H1 (cell line): ENCODE measurements around the gene GAS7. TPM values are rescaled to one million over a fixed set of nuclear protein-coding genes. Genes with fewer than 3 reads are reported as not detected.

Experiments
- CBX5 ChIP-seq: fragments of 300-800, 300-1000 bp; sonication (generic); IDR thresholded peaks from 2 replicates; pipeline ENCODE4 v1.7.1; 2016; ENCODE audit warnings: antibody characterized with exemption, low read length, low read depth
- CHD7 ChIP-seq: fragments of 300-600 bp; sonication (generic); IDR thresholded peaks from 2 replicates; pipeline ENCODE4 v1.7.1; 2012; ENCODE audit warnings: low read length, moderate library complexity, mild to moderate bottlenecking, inconsistent platforms; ENCODE audit not compliant: insufficient replicate concordance
- EP300 ChIP-seq, 2 experiments: IDR thresholded peaks; 1 replicate in 1 of 2; 2 replicates in 1 of 2; pipeline ENCODE4 v1.6.1; 2011 to 2012; ENCODE audit warnings: low read depth in 2 of 2, low read length in 2 of 2, mild to moderate bottlenecking in 2 of 2, borderline replicate concordance in 1 of 2, inconsistent platforms in 1 of 2, moderate library complexity in 1 of 2
- JUND ChIP-seq: IDR thresholded peaks from 2 replicates; pipeline ENCODE4 v1.6.1; 2011; ENCODE audit warnings: mild to moderate bottlenecking, improper control_type of control experiment, low read length
- KDM1A ChIP-seq: fragments of 200-600, 300-600 bp; sonication (generic); IDR thresholded peaks from 2 replicates; pipeline ENCODE4 v1.7.1; 2016; ENCODE audit warnings: mild to moderate bottlenecking, low read length, borderline replicate concordance
- POU5F1 ChIP-seq: IDR thresholded peaks from 2 replicates; pipeline ENCODE4 v1.6.1; 2011; ENCODE audit warnings: low read depth, mild to moderate bottlenecking, low read length, moderate library complexity
- SAP30 ChIP-seq: fragments of 300-600 bp; sonication (generic); IDR thresholded peaks from 2 replicates; pipeline ENCODE4 v1.7.1; 2012; ENCODE audit warnings: low read length, moderate library complexity, mild to moderate bottlenecking, inconsistent platforms; ENCODE audit not compliant: insufficient read depth, insufficient replicate concordance
- SP4 ChIP-seq: IDR thresholded peaks from 2 replicates; pipeline ENCODE4 v1.6.1; 2012; ENCODE audit warnings: low read length, inconsistent platforms
- polyA plus RNA-seq, 7 experiments: library from polyadenylated mRNA; depleted of rRNA in 3 of 7; stranded (reverse) in 5 of 7; unstranded in 2 of 7; fragments of >200 nt in 5 of 7; fragments of 200-250 nt in 2 of 7; gene quantifications; 1 replicate in 5 of 7; 2 replicates in 1 of 7; 4 replicates in 1 of 7; pipeline versions ENCODE4 v1.2.1 to v1.2.3, GENCODE V29; 2011 to 2013; ENCODE audit warnings: missing spikeins in 2 of 7, mixed read lengths in 2 of 7
- total RNA-seq: library from RNA; stranded (reverse); fragmentation: NEBNext Ultra II Directional; extraction: Animal tissue kit (Norgen Biotek cat#: 25700); gene quantifications from 2 replicates; pipeline ENCODE4 v1.2.1, GENCODE V29; 2021
- TF ChIP-seq, protein P1 (sequence below), 3 experiments: IDR thresholded peaks; 1 replicate in 2 of 3; 2 replicates in 1 of 3; pipeline versions ENCODE4 v1.5.1 to v1.6.1; 2011; ENCODE audit warnings: low read length in 3 of 3, mild to moderate bottlenecking in 3 of 3, inconsistent platforms in 2 of 3, low read depth in 1 of 3, moderate library complexity in 1 of 3; ENCODE audit not compliant: insufficient read depth in 1 of 3; ENCODE audit errors: control extremely low read depth in 1 of 3

Gene GAS7
- total and polyA plus RNA-seq, 2 of the 8 experiments (the other 6 are each of a cell fraction or from before 2014, with no cell fraction given) = 5.0 to 14.5 TPM

DNA sequence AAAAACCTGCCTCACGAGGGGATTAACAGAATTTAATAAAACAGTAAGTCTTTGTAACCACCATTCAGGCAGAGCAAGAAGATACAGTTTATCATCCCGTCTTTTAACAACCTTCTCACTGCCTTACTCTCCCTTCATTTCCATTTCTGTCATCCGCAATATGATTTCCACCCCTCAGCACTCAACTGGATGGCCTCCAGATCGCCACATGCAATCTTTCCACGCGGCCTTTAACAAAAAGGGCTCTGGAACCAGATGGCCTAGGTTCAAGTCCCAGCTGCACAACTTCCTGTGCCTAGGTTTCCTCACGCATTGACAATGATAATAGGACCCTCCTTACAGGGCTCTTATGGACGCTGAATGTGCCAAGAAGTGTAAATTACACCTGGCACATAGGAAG, 103.6 kb downstream of the GAS7 start (continued):
- no peak for TF ChIP-seq CHD7
- TF ChIP-seq JUND = no peak
- TF ChIP-seq CBX5 = no peak
- TF ChIP-seq POU5F1 = no peak
- TF ChIP-seq SP4 = no peak
- no peak for TF ChIP-seq EP300 (IDR thresholded peaks at IDR 0.05; ENCODE audit: borderline replicate concordance in 1 of 2, low read depth in 2 of 2, low read length in 2 of 2)
- TF ChIP-seq SAP30 = no peak
- TF ChIP-seq, protein P1, sequence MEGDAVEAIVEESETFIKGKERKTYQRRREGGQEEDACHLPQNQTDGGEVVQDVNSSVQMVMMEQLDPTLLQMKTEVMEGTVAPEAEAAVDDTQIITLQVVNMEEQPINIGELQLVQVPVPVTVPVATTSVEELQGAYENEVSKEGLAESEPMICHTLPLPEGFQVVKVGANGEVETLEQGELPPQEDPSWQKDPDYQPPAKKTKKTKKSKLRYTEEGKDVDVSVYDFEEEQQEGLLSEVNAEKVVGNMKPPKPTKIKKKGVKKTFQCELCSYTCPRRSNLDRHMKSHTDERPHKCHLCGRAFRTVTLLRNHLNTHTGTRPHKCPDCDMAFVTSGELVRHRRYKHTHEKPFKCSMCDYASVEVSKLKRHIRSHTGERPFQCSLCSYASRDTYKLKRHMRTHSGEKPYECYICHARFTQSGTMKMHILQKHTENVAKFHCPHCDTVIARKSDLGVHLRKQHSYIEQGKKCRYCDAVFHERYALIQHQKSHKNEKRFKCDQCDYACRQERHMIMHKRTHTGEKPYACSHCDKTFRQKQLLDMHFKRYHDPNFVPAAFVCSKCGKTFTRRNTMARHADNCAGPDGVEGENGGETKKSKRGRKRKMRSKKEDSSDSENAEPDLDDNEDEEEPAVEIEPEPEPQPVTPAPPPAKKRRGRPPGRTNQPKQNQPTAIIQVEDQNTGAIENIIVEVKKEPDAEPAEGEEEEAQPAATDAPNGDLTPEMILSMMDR (IDR thresholded peaks at IDR 0.05; ENCODE audit: control extremely low read depth in 1 of 3, insufficient read depth in 1 of 3, low read depth in 1 of 3, low read length in 3 of 3) = no peak
- TF ChIP-seq KDM1A = no peak
